Neuronal stem cell (in vitro differentiated cells): ENCODE data around the gene XYLT1.
A peak's percentile ranks its signal among the peaks of the same experiment; 100 is the strongest.

ENCODE experiments used
- DNase-seq: peaks from one replicate; pipeline ENCODE4 v3.0.0-alpha.2; 2013; ENCODE audit warnings: low spot score
- H2AFZ ChIP-seq: one replicate; pipeline ENCODE4 v1.6.1; 2013; ENCODE audit warnings: mild to moderate bottlenecking, low read length, inconsistent platforms
- H2AK5ac ChIP-seq: 2 replicates; pipeline ENCODE4 v1.6.1; 2013; ENCODE audit warnings: low read depth, mild to moderate bottlenecking, inconsistent platforms, low read length, moderate library complexity, mixed read lengths
- H2BK120ac ChIP-seq: 2 replicates; pipeline ENCODE4 v1.6.1; 2013; ENCODE audit warnings: low read depth, mild to moderate bottlenecking, inconsistent platforms, low read length, moderate library complexity, mixed read lengths
- H2BK12ac ChIP-seq: one replicate; pipeline ENCODE4 v1.6.1; 2013; ENCODE audit warnings: low read length, inconsistent platforms
- H2BK15ac ChIP-seq: 2 replicates; pipeline ENCODE4 v1.6.1; 2013; ENCODE audit warnings: mild to moderate bottlenecking, low read length, inconsistent platforms, mixed read lengths
- H2BK5ac ChIP-seq: one replicate; pipeline ENCODE4 v1.6.1; 2013; ENCODE audit warnings: inconsistent platforms, mild to moderate bottlenecking, low read length, moderate library complexity
- H3K14ac ChIP-seq: one replicate; pipeline ENCODE4 v1.6.1; 2013; ENCODE audit warnings: low read length, inconsistent platforms
- H3K18ac ChIP-seq: 2 replicates; pipeline ENCODE4 v1.6.1; 2013; ENCODE audit warnings: low read length, inconsistent platforms
- H3K23ac ChIP-seq: 2 replicates; pipeline ENCODE4 v1.6.1; 2013; ENCODE audit warnings: low read depth, mild to moderate bottlenecking, mixed read lengths, low read length, inconsistent platforms; ENCODE audit not compliant: poor library complexity
- H3K27ac ChIP-seq: replicated peaks from 3 replicates; pipeline ENCODE4 v1.5.1; 2013; ENCODE audit warnings: low read length, inconsistent platforms
- H3K27me3 ChIP-seq, 3 experiments: 2 replicates each; pipeline ENCODE4 v1.6.1; 2013; ENCODE audit warnings: low read length in 3 of 3, mild to moderate bottlenecking in 2 of 3, inconsistent platforms in 1 of 3, low read depth in 1 of 3, mixed read lengths in 1 of 3, moderate library complexity in 1 of 3; ENCODE audit not compliant: control insufficient read depth in 3 of 3, insufficient read depth in 3 of 3
- H3K36me3 ChIP-seq, 2 donors: replicated peaks in 1 of 2; 2 replicates each; pipeline ENCODE4 v1.6.1; 2013; ENCODE audit warnings: low read length in 2 of 2; ENCODE audit not compliant: control insufficient read depth in 2 of 2, insufficient read depth in 2 of 2
- H3K4ac ChIP-seq: 2 replicates; pipeline ENCODE4 v1.6.1; 2013; ENCODE audit warnings: inconsistent platforms, mild to moderate bottlenecking, low read length, moderate library complexity
- H3K4me1 ChIP-seq, 2 donors: 1 replicate in 1 of 2; 2 replicates in 1 of 2; pipeline ENCODE4 v1.6.1; 2013; ENCODE audit warnings: low read length in 2 of 2, low read depth in 1 of 2; ENCODE audit not compliant: control insufficient read depth in 2 of 2, insufficient read depth in 1 of 2
- H3K4me2 ChIP-seq: one replicate; pipeline ENCODE4 v1.6.1; 2013; ENCODE audit warnings: mild to moderate bottlenecking, low read length, inconsistent platforms; ENCODE audit not compliant: insufficient read depth, poor library complexity, severe bottlenecking
- H3K4me3 ChIP-seq, 2 donors: 2 replicates each; pipeline ENCODE4 v1.5.1; 2013; ENCODE audit warnings: low read length in 2 of 2, mild to moderate bottlenecking in 2 of 2, inconsistent platforms in 1 of 2, moderate library complexity in 1 of 2
- H3K79me1 ChIP-seq: one replicate; pipeline ENCODE4 v1.6.1; 2013; ENCODE audit warnings: low read depth, mild to moderate bottlenecking, inconsistent platforms, low read length, moderate library complexity
- H3K9ac ChIP-seq: one replicate; pipeline ENCODE4 v1.6.1; 2013; ENCODE audit warnings: mild to moderate bottlenecking, low read depth, low read length, inconsistent platforms; ENCODE audit not compliant: poor library complexity
- H3K9me3 ChIP-seq, 2 donors: replicated peaks in 1 of 2; 2 replicates each; pipeline versions ENCODE3 to v1.6.1; 2013; ENCODE audit warnings: low read length in 2 of 2, mild to moderate bottlenecking in 2 of 2, inconsistent platforms in 1 of 2, low read depth in 1 of 2, mixed read lengths in 1 of 2, moderate library complexity in 1 of 2; ENCODE audit not compliant: control insufficient read depth in 2 of 2, insufficient read depth in 1 of 2
- H4K8ac ChIP-seq: one replicate; pipeline ENCODE4 v1.6.1; 2013; ENCODE audit warnings: low read depth, mild to moderate bottlenecking, inconsistent platforms, low read length, moderate library complexity
- H4K91ac ChIP-seq: one replicate; pipeline ENCODE4 v1.6.1; 2013; ENCODE audit warnings: low read length, low read depth, mild to moderate bottlenecking, inconsistent platforms; ENCODE audit not compliant: poor library complexity
- WGBS, 2 donors: extraction: QIAGEN DNeasy Blood & Tissue Kit; methylation state at CpG; one replicate each; pipeline ENCODE4 v1.1.7; 2013; ENCODE audit warnings: missing lambda C conversion rate in 2 of 2, mixed read lengths in 1 of 2; ENCODE audit not compliant: insufficient read length in 2 of 2, insufficient replicate concordance in 1 of 2; ENCODE audit errors: extremely low coverage in 2 of 2; 5-methylcytosine and 5-hydroxymethylcytosine counted together

The XYLT1 gene

DNA sequence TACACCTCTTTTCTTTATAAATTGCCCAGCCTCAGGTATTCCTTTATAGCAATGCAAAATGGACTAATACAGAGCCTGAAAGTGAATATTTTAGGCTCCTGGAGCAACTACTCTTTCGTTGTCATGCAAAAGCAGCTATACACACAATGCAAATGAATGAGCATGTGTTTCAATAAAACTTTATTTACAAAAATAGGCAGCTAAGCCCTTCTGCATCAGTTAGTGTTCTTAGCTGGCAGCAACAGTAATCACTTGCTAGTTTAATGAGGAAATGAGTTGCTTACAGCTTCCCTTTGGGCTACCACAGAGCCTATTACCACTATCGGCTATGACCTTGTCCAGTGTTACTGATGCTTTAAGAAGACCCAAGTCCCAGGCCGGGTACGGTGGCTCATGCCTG lies 402.9 kb downstream of the XYLT1 start:
- no CpG with 5 or more reads among the region's 4 CpGs for WGBS, 2 donors
- Histone ChIP-seq H4K8ac (no peak overlapping the region), H3K4ac (no peak overlapping the region), H3K36me3 (no peaks in the 10 kb centered on the region), H2BK15ac (no peak overlapping the region), H3K9me3 (no peaks in the 10 kb centered on the region), H2BK12ac (no peak overlapping the region), H3K14ac (no peak overlapping the region), H4K91ac (no peak overlapping the region), H3K23ac (no peak overlapping the region), H3K4me1 (peaks cover 7 to 15% of the 10 kb centered on the region in 2 donors), H2BK120ac (no peak overlapping the region), H2AFZ (no peak overlapping the region), H3K79me1 (no peaks in the 10 kb centered on the region), H3K4me2 (no peak overlapping the region), H3K9ac (no peak overlapping the region), H3K4me3 (no peak overlapping the region), H2AK5ac (no peak overlapping the region), H3K27ac (no peak overlapping the region), H2BK5ac (no peak overlapping the region), H3K27me3 (no peaks in the 10 kb centered on the region), H3K18ac (no peak overlapping the region)
- no peak for DNase-seq

DNA sequence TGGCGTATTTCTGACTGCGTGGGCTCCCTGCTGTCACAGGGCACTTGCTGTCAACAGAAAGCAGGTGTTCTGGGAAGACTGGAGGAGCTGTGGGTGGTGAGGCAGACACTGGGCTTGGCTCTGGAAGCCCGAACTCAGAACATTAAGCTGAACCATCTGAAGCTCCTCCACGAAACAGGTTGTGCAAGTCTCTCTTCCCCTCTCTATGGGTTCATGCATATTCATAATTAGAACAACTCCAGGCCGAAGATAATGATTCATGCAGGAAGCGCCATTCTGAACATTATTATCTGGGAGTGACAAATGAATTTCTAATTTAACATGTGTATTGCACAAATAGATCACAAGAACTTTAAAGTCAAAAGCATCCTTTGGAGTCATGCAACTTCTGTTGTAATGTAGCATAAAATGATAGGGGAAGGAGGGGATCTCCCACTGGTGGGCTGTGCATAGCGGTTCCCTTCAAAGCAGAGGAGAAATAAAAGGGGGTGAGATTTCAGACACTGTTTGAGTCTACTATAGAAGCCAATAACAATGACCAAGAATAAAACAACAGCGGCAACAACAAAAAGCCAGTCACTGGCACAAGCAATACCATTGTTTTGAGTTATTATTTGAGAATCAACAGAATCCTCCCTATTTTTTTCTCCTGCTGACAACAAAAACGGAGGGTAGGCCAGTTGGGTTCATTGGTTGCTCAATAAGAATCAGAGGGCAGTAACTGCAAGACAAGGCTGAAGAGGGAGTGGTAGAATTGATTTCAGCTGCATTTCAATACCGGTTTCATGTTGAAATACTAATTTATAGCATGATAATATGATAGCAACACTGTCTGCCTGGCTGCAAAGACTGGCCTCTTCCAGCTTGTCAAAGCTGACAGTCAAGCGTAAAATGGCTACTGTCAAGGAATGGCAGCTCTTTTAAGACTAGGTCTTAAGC lies 407.3 kb downstream of the XYLT1 start:
- Histone ChIP-seq H3K27me3 (no peaks in the 10 kb centered on the region), H3K36me3 (no peaks in the 10 kb centered on the region), H3K18ac (no peak overlapping the region), H3K4me2 (no peak overlapping the region), H3K23ac (no peak overlapping the region), H3K79me1 (no peaks in the 10 kb centered on the region), H3K4me1 (peaks cover 0 to 13% of the 10 kb centered on the region in 2 donors), H2BK15ac (no peak overlapping the region), H3K4ac (no peak overlapping the region), H3K9me3 (peaks cover 0 to 2% of the 10 kb centered on the region in 2 donors), H2AFZ (peak overlapping the region; percentile 37), H4K91ac (no peak overlapping the region), H2BK5ac (no peak overlapping the region), H2BK120ac (no peak overlapping the region), H3K4me3 (no peak overlapping the region), H3K14ac (no peak overlapping the region), H2AK5ac (no peak overlapping the region), H4K8ac (no peak overlapping the region), H2BK12ac (no peak overlapping the region), H3K9ac (no peak overlapping the region), H3K27ac (no peak overlapping the region)
- no CpG with 5 or more reads among the region's 11 CpGs for WGBS, 2 donors
- no peak for DNase-seq

DNA sequence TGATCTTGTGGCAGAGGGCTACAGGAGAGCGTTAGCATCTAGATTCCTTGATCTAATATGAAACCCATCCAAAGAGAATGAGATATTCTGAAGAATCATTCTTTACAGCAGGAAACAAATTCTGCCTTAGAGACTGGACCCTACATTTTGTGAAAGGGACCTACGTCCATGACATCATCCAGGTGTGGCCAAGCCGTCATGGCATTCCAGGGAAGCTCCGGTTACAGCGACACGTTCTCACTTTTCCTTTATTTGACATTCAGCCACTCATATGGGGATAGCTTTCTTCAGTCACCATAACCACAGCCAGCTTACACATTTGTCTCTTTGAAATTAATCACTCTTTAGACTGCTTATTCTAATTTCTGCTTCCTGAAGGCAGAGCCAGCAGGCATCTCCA lies 408.1 kb downstream of the XYLT1 start:
- Histone ChIP-seq H3K27ac (no peak overlapping the region), H3K4me1 (peaks cover 0 to 13% of the 10 kb centered on the region in 2 donors), H3K18ac (no peak overlapping the region), H4K91ac (no peak overlapping the region), H2BK120ac (no peak overlapping the region), H3K27me3 (no peaks in the 10 kb centered on the region), H3K4ac (no peak overlapping the region), H2BK12ac (no peak overlapping the region), H3K4me3 (no peak overlapping the region), H4K8ac (no peak overlapping the region), H3K4me2 (no peak overlapping the region), H3K79me1 (no peaks in the 10 kb centered on the region), H2BK15ac (no peak overlapping the region), H2BK5ac (no peak overlapping the region), H3K9ac (no peak overlapping the region), H3K36me3 (no peaks in the 10 kb centered on the region), H3K9me3 (peaks cover 0 to 2% of the 10 kb centered on the region in 2 donors), H2AK5ac (no peak overlapping the region), H2AFZ (no peak overlapping the region), H3K14ac (no peak overlapping the region), H3K23ac (no peak overlapping the region)
- no peak for DNase-seq
- WGBS, 2 donors = no CpG with 5 or more reads among the region's 6 CpGs

- Histone ChIP-seq H3K9me3 (peaks cover 0 to 2% of the 10 kb centered on the region in 2 donors), H4K91ac (no peak overlapping the region), H3K4me3 (no peak overlapping the region)
Measured at GRCh38 chr16:17061326-17061725, 409.4 kb downstream of the XYLT1 start.

More at GRCh38 chr16:17061326-17061725, 409.4 kb downstream of the XYLT1 start:
- no peak for DNase-seq
- Histone ChIP-seq H3K4me1 (peaks cover 0 to 13% of the 10 kb centered on the region in 2 donors), H3K4ac (no peak overlapping the region), H3K36me3 (no peaks in the 10 kb centered on the region), H2BK15ac (no peak overlapping the region), H2BK120ac (no peak overlapping the region), H3K23ac (no peak overlapping the region), H3K9ac (no peak overlapping the region), H3K27me3 (no peaks in the 10 kb centered on the region), H2AK5ac (no peak overlapping the region), H2BK12ac (no peak overlapping the region), H3K27ac (no peak overlapping the region), H2AFZ (no peak overlapping the region), H3K14ac (no peak overlapping the region), H4K8ac (no peak overlapping the region), H3K79me1 (no peaks in the 10 kb centered on the region), H3K4me2 (no peak overlapping the region), H2BK5ac (no peak overlapping the region), H3K18ac (no peak overlapping the region)
- no CpG with 5 or more reads among the region's 2 CpGs for WGBS, 2 donors
